Upper lobe of left lung (tissue), 4 donors: ENCODE results near the gene OSBPL5.

Experiments
- EP300 ChIP-seq, 4 donors: sonication (generic); formaldehyde crosslinking; IDR thresholded peaks; one replicate each; pipeline ENCODE4 v1.5.1; 2017; ENCODE audit warnings: antibody characterized with exemption in 4 of 4, control low read depth in 2 of 4
- POLR2AphosphoS5 ChIP-seq, 2 donors: sonication (generic); formaldehyde crosslinking; IDR thresholded peaks; one replicate each; pipeline ENCODE4 v1.5.1; 2017; ENCODE audit warnings: antibody characterized with exemption in 2 of 2

- no peak for TF ChIP-seq POLR2AphosphoS5 (IDR thresholded peaks at IDR 0.05)
- TF ChIP-seq EP300 (IDR thresholded peaks at IDR 0.05) = no peak
Measured at GRCh38 chr11:3170044-3170755, 5.1 kb upstream of the OSBPL5 start.
